SK-N-SH (cell line): ENCODE results near the gene WWP2.

Experiments used
- CTCF ChIP-seq: fragments of 200-600 bp; sonication (generic); IDR thresholded peaks from 2 replicates; pipeline ENCODE4 v1.6.1; 2017; ENCODE audit warnings: antibody characterized with exemption, mild to moderate bottlenecking, moderate library complexity
- ELF1 ChIP-seq: IDR thresholded peaks from 2 replicates; pipeline ENCODE4 v1.4.0; 2012
- EP300 ChIP-seq, 2 experiments: IDR thresholded peaks; 2 replicates each; pipeline versions ENCODE4 v1.4.0 to v1.6.1; 2012; ENCODE audit warnings: borderline replicate concordance in 1 of 2, low read depth in 1 of 2, low read length in 1 of 2
- JUND ChIP-seq: IDR thresholded peaks from 2 replicates; pipeline ENCODE4 v1.4.0; 2012
- MAX ChIP-seq: IDR thresholded peaks from 2 replicates; pipeline ENCODE4 v1.4.0; 2012; ENCODE audit warnings: low read depth
- MXI1 ChIP-seq: IDR thresholded peaks from 2 replicates; pipeline ENCODE4 v1.6.1; 2012; ENCODE audit warnings: mild to moderate bottlenecking, low read depth, low read length, improper control_type of control experiment
- RAD21 ChIP-seq: IDR thresholded peaks from 2 replicates; pipeline ENCODE4 v1.6.1; 2012; ENCODE audit warnings: mild to moderate bottlenecking, low read length
- SMC3 ChIP-seq: IDR thresholded peaks from 2 replicates; pipeline ENCODE4 v1.6.1; 2012; ENCODE audit warnings: low read depth, low read length, improper control_type of control experiment
- TAF1 ChIP-seq: IDR thresholded peaks from 2 replicates; pipeline ENCODE4 v1.6.1; 2012; ENCODE audit warnings: low read depth, mild to moderate bottlenecking, low read length, moderate library complexity, borderline replicate concordance
- USF1 ChIP-seq: IDR thresholded peaks from 2 replicates; pipeline ENCODE4 v1.4.0; 2012; ENCODE audit warnings: low read depth, borderline replicate concordance

GRCh38 chr16:69814078-69814477 is 51.9 kb downstream of the WWP2 start:
- TF ChIP-seq CTCF = no peak
- no peak for TF ChIP-seq MAX
- TF ChIP-seq USF1 = no peak
- TF ChIP-seq TAF1 = no peak
- no peak for TF ChIP-seq EP300 (IDR thresholded peaks at IDR 0.05; ENCODE audit: borderline replicate concordance in 1 of 2, low read depth in 1 of 2, low read length in 1 of 2)
- TF ChIP-seq SMC3 = no peak
- no peak for TF ChIP-seq MXI1
- TF ChIP-seq RAD21 = no peak
- TF ChIP-seq JUND = no peak
- no peak for TF ChIP-seq ELF1
